Loucy (cell line): Measurements from ENCODE around the gene BCAS3.

Source experiments
- CTCF ChIP-seq: fragments of 200-600 bp; sonication (generic); conservative IDR thresholded peaks from 2 replicates; pipeline ENCODE4 v1.5.1; 2014; ENCODE audit warnings: mild to moderate bottlenecking, antibody characterized with exemption, low read length
- EZH2phosphoT487 ChIP-seq: fragments of 200-600 bp; IDR thresholded peaks from 2 replicates; pipeline ENCODE4 v1.6.1; 2018; ENCODE audit warnings: antibody characterized with exemption, mild to moderate bottlenecking, moderate library complexity, borderline replicate concordance

GRCh38 chr17:61206922-61207321, 529.3 kb downstream of the BCAS3 start:
- TF ChIP-seq CTCF, result no peak
- no peak for TF ChIP-seq EZH2phosphoT487
